ENCODE data around the gene LRRC8C.

The LRRC8C gene

GRCh38 chr1:89665941-89666340 lies 33.0 kb downstream of the LRRC8C start:
- TF ChIP-seq CTCF (IDR thresholded peaks at IDR 0.05) = no peak

DNA sequence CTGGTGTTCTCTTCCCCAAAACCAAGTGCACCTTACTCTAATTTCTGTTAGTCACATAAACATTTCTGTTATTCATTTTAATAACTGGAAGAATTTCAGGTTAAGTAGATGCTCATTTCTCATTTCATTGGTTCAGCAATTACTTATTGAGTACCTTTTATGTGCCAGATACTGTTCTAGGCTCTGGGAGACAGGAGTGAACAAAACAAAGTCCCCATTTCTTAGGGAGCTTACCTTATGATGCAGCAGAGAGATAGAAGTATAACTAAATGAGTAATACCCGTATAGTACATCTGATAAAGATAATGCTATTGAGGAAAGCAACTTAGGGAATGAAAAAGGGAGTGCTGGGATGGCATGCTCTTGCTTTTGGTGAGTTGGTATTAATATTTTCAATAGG lies 33.7 kb downstream of the LRRC8C start:
- TF ChIP-seq CTCF (IDR thresholded peaks at IDR 0.05) = no peak

- no peak for TF ChIP-seq CTCF (IDR thresholded peaks at IDR 0.05)
Measured at GRCh38 chr1:89667691-89668090, 34.8 kb downstream of the LRRC8C start.

DNA sequence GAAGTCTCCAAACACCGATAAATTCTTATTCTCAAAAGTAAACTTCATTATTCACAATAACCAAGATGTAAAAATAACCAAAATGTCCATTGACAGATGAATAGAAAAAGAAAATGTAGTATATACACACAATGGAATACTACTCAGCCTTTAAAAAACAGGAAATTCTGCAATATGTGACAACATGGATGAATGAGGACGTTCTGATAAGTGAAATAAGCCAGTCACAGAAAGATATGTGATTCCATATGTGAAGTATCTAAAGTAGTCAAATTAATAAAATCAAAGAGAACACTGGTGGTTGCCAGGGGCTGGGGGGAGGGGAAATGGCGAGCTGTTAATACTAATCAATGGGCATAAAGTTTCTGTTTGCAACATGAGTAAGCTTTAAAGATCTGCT lies 36.0 kb downstream of the LRRC8C start:
- TF ChIP-seq CTCF (IDR thresholded peaks at IDR 0.05) = no peak

DNA sequence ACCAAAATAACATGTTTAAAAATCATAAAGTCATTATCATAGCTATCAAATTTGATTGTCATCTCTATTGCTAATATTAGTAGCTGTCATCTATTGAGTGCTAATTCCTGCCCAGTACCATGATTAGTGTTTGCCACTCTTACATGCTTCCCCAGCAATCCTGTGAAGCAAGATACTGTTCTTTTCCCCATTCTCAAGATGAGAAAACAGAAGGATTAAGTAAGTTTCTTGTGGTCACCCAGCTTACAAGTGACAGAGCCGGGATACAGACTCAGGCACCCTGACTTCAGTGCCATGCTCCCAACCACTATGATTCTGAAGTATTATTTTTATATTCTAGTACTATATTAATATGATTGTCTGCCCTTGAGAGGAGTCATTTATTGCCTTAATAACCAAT lies 36.5 kb downstream of the LRRC8C start:
- no peak for TF ChIP-seq CTCF (IDR thresholded peaks at IDR 0.05)

GRCh38 chr1:89670163-89670562 lies 37.2 kb downstream of the LRRC8C start:
- TF ChIP-seq CTCF (IDR thresholded peaks at IDR 0.05) = no peak

DNA sequence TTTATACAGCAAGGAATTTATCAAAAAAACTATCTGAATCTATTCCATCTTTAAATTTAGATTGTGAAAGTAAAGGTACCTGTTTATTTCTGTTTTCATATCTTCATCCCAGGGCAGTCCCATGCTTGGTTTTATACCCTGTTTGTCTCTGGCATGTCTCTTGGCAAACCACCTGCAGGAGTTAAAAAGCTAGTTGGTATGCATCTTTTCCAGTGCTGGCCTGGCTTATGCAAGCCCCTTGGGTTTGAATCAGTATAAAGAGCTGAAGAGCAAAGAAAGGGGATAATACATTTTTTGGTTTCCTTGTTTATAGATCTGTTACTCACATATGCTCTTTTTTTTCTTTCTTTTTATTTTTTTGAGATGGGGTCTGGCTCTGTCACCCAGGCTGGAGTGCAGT lies 37.8 kb downstream of the LRRC8C start:
- no peak for TF ChIP-seq CTCF (IDR thresholded peaks at IDR 0.05)

DNA sequence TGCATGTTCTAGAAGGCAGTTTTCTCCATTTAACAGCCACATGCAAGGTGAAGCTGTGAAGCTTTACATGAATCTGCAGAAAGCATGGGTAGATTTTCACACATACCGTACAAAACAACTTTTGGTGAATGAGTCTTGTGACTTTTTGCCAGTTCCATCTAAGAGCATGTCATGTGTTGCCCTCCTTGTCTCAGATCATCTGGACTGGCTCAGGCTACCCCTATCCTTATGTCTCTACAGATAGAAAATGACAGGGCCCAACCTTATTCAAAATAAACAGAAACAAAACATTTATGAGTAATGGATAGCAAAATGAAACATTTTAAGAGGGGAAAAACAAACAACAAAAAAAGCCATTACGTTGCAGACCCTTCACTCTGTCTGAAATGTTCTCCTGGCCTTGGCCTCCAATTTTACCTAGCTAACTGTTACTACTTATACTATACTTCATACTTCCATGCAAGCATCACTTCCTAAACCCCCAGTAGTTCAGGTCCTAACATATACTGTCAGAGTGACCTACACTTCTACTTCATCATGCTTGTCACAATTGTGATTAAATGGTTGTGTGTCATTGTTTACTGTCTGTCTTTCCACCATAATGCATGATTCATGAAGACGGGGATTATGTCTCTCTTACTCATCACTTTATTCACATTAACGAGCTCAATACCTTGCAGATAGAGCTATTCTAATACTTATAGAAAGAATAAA lies 39.0 kb downstream of the LRRC8C start:
- no peak for TF ChIP-seq CTCF (IDR thresholded peaks at IDR 0.05)

All from LNCAP (cell line).